HEK293 (cell line): ENCODE data around the gene CDC25C.

Source experiments
- CTCF ChIA-PET: fragments of 350-600 bp; formaldehyde crosslinking; extraction: SDS; loops from one replicate; lab custom pipeline; 2021; ENCODE audit warnings: antibody characterized with exemption; lab: Yijun Ruan, JAX
- POLR2A ChIA-PET: fragments of 300-600 bp; formaldehyde crosslinking; extraction: SDS; loops from one replicate; lab custom pipeline; 2020; ENCODE audit warnings: antibody characterized with exemption, inconsistent platforms; lab: Yijun Ruan, JAX
- H3K27ac ChIP-seq: fragments of 200-500 bp; sonication (Bioruptor generic); 2 replicates; pipeline ENCODE4 v1.5.1; 2014; ENCODE audit warnings: low read depth, low read length, control low read depth, inconsistent platforms; ENCODE audit errors: extremely low read depth
- H3K36me3 ChIP-seq, 2 experiments: fragments of 200-500 bp in 1 of 2; sonication (Bioruptor generic) in 1 of 2; 1 replicate in 1 of 2; 2 replicates in 1 of 2; pipeline ENCODE4 v1.5.1; 2014 to 2017; ENCODE audit warnings: inconsistent platforms in 2 of 2, low read length in 2 of 2; ENCODE audit not compliant: control insufficient read depth in 2 of 2, insufficient read depth in 1 of 2
- H3K4me1 ChIP-seq: fragments of 200-500 bp; sonication (Bioruptor generic); 2 replicates; pipeline ENCODE4 v1.5.1; 2014; ENCODE audit warnings: mild to moderate bottlenecking, low read length, inconsistent platforms; ENCODE audit not compliant: control insufficient read depth, insufficient read depth
- H3K4me3 ChIP-seq: 2 replicates; pipeline ENCODE4 v1.5.1; 2011; ENCODE audit warnings: low read depth, mild to moderate bottlenecking, control low read depth, low read length, moderate library complexity
- H3K9me3 ChIP-seq: fragments of 200-500 bp; sonication (Bioruptor generic); 2 replicates; pipeline ENCODE4 v1.5.1; 2014; ENCODE audit warnings: low read depth, low read length, inconsistent platforms; ENCODE audit not compliant: control insufficient read depth, insufficient read depth
- ELK4 ChIP-seq: IDR thresholded peaks from 2 replicates; pipeline ENCODE4 v1.6.1; 2011; ENCODE audit warnings: mild to moderate bottlenecking, low read depth, low read length, borderline replicate concordance
- GFI1B ChIP-seq: fragments of 450-650 bp; formaldehyde crosslinking; IDR thresholded peaks from 2 replicates; pipeline ENCODE4 v1.5.1; 2016; ENCODE audit warnings: missing biosample characterization, missing genetic modification characterization
- GLI4 ChIP-seq: fragments of 450-650 bp; formaldehyde crosslinking; IDR thresholded peaks from 2 replicates; pipeline ENCODE4 v1.5.1; 2016; ENCODE audit warnings: missing biosample characterization, missing genetic modification characterization
- GLIS2 ChIP-seq: fragments of 450-650 bp; formaldehyde crosslinking; IDR thresholded peaks from 2 replicates; pipeline ENCODE4 v1.5.1; 2016; ENCODE audit warnings: missing biosample characterization, missing genetic modification characterization
- KLF10 ChIP-seq: fragments of 450-650 bp; IDR thresholded peaks from 2 replicates; pipeline ENCODE4 v1.5.1; 2018; ENCODE audit warnings: missing biosample characterization, mild to moderate bottlenecking, missing genetic modification characterization
- OSR2 ChIP-seq: fragments of 450-650 bp; formaldehyde crosslinking; IDR thresholded peaks from 2 replicates; pipeline ENCODE4 v1.5.1; 2016; ENCODE audit warnings: missing biosample characterization, missing genetic modification characterization
- PRDM2 ChIP-seq: fragments of 450-650 bp; formaldehyde crosslinking; IDR thresholded peaks from 2 replicates; pipeline ENCODE4 v1.5.1; 2016; ENCODE audit warnings: missing biosample characterization, missing genetic modification characterization, borderline replicate concordance
- REPIN1 ChIP-seq: fragments of 450-650 bp; formaldehyde crosslinking; IDR thresholded peaks from 2 replicates; pipeline ENCODE4 v1.5.1; 2017; ENCODE audit warnings: missing biosample characterization, missing genetic modification characterization, low read depth
- SALL2 ChIP-seq: fragments of 450-650 bp; formaldehyde crosslinking; IDR thresholded peaks from 2 replicates; pipeline ENCODE4 v1.5.0; 2017; ENCODE audit warnings: missing biosample characterization, mild to moderate bottlenecking, missing genetic modification characterization, borderline replicate concordance
- SETDB1 ChIP-seq: IDR thresholded peaks from one replicate; pipeline ENCODE4 v1.6.1; 2017; ENCODE audit warnings: mild to moderate bottlenecking, low read length, moderate library complexity, mixed read lengths; ENCODE audit not compliant: insufficient read length
- WT1 ChIP-seq: fragments of 450-650 bp; formaldehyde crosslinking; IDR thresholded peaks from 2 replicates; pipeline ENCODE4 v1.5.1; 2016; ENCODE audit warnings: missing biosample characterization, missing genetic modification characterization
- ZFP3 ChIP-seq: fragments of 450-650 bp; formaldehyde crosslinking; IDR thresholded peaks from 2 replicates; pipeline ENCODE4 v1.5.1; 2016; ENCODE audit warnings: low read depth, missing biosample characterization, missing genetic modification characterization
- ZNF146 ChIP-seq: fragments of 450-650 bp; formaldehyde crosslinking; IDR thresholded peaks from 2 replicates; pipeline ENCODE4 v1.5.1; 2016; ENCODE audit warnings: missing biosample characterization, missing genetic modification characterization
- ZNF211 ChIP-seq: fragments of 450-650 bp; formaldehyde crosslinking; IDR thresholded peaks from 2 replicates; pipeline ENCODE4 v1.5.1; 2016; ENCODE audit warnings: low read depth, missing biosample characterization, missing genetic modification characterization
- ZNF221 ChIP-seq: fragments of 450-650 bp; formaldehyde crosslinking; IDR thresholded peaks from 2 replicates; pipeline ENCODE4 v1.5.1; 2017; ENCODE audit warnings: missing biosample characterization, missing genetic modification characterization, borderline replicate concordance
- ZNF292 ChIP-seq: fragments of 450-650 bp; formaldehyde crosslinking; IDR thresholded peaks from 2 replicates; pipeline ENCODE4 v1.5.1; 2016; ENCODE audit warnings: low read depth, missing biosample characterization, missing genetic modification characterization, borderline replicate concordance
- ZNF354C ChIP-seq: fragments of 450-650 bp; formaldehyde crosslinking; IDR thresholded peaks from 2 replicates; pipeline ENCODE4 v1.5.1; 2016; ENCODE audit warnings: missing biosample characterization, missing genetic modification characterization, low read depth, borderline replicate concordance
- ZNF426 ChIP-seq: fragments of 450-650 bp; formaldehyde crosslinking; IDR thresholded peaks from 2 replicates; pipeline ENCODE4 v1.5.1; 2017; ENCODE audit warnings: missing biosample characterization, missing genetic modification characterization, mild to moderate bottlenecking, inconsistent platforms, moderate library complexity
- ZNF501 ChIP-seq: fragments of 450-650 bp; formaldehyde crosslinking; IDR thresholded peaks from 2 replicates; pipeline ENCODE4 v1.5.1; 2016; ENCODE audit warnings: missing biosample characterization, missing genetic modification characterization
- ZNF530 ChIP-seq: fragments of 450-650 bp; formaldehyde crosslinking; IDR thresholded peaks from 2 replicates; pipeline ENCODE4 v1.5.1; 2016; ENCODE audit warnings: low read depth, missing biosample characterization, missing genetic modification characterization
- ZNF585B ChIP-seq: fragments of 450-650 bp; formaldehyde crosslinking; IDR thresholded peaks from 2 replicates; pipeline ENCODE4 v1.5.1; 2016; ENCODE audit warnings: missing biosample characterization, missing genetic modification characterization
- ZNF704 ChIP-seq: fragments of 450-650 bp; formaldehyde crosslinking; IDR thresholded peaks from 2 replicates; pipeline ENCODE4 v1.5.1; 2016; ENCODE audit warnings: missing biosample characterization, missing genetic modification characterization
- ZNF776 ChIP-seq: fragments of 450-650 bp; formaldehyde crosslinking; IDR thresholded peaks from 2 replicates; pipeline ENCODE4 v1.5.0; 2017; ENCODE audit warnings: missing biosample characterization, missing genetic modification characterization, borderline replicate concordance
- TF ChIP-seq, protein P1 (sequence below): fragments of 450-650 bp; formaldehyde crosslinking; IDR thresholded peaks from 2 replicates; pipeline ENCODE4 v1.5.1; 2016; ENCODE audit warnings: missing biosample characterization, missing genetic modification characterization
- TF ChIP-seq, protein P2 (sequence below): fragments of 450-650 bp; formaldehyde crosslinking; IDR thresholded peaks from 2 replicates; pipeline ENCODE4 v1.5.1; 2016; ENCODE audit warnings: missing biosample characterization, missing genetic modification characterization

The CDC25C gene

DNA sequence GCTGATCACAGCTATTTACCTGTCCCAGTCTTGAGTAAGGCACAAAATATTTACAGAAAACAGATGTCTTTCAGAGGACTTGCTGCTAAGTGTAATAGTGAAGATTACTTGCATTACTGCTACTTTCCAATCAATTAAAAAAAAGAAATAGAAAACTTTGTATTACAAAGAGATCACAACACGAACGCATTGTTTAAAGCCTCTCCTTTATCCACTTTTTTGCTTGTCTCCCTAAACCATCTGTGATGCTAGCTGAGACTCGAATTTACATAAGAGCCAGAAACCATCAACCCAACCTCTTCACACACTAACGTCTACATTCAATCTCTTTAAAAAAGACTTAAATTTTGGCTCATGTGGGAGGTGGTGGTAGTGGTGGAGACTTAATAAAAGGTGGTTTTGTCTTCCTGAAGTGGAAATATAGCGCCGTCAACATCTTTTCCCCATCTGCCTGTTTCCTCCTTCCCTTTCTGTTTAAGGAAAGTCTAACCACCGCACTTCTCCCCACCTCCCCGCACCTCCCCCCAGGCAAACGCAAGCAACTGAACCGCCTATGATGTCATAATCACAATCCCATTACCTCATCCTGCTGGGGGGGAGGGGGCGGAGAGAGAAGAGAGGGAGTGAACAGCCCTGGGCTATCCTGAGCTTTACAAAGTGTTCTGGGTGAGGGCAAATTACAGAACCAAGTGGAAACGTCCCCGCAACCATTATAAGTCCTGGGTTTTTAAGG, 5.5 kb upstream of the CDC25C start:
- peak overlapping the region; percentile 83 for H3K4me3 ChIP-seq
- H3K36me3 ChIP-seq = peaks cover 4 to 29% of the 10 kb centered on the region in 2 experiments
- H3K4me1 ChIP-seq = peaks cover 8% of the 10 kb centered on the region
- ChIA-PET POLR2A (interaction anchor here (0.6 to 3.7 kb wide), 12 partner anchors 9 to 206 kb away, joined by 3 to 114 read pairs (median 4); partner anchors contain the start of genes BRD8, CDC23, EGR1 and ETF1), CTCF (interaction anchor here (17.0 kb wide), 1 partner anchor 15 kb away, joined by 273 read pairs; the partner anchor contains the start of gene KDM3B)
- H3K27ac ChIP-seq = peak overlapping the region; percentile 98
- H3K9me3 ChIP-seq = no peaks in the 10 kb centered on the region
- TF ChIP-seq GFI1B (tag by site-specific recombination) (no peak), ZNF292 (tag by site-specific recombination) (no peak), OSR2 (0 out of 2 replicates have a peak, but pooled peaks have one; percentile 26), ZNF426 (tag by site-specific recombination) (no peak), WT1 (peak; percentile 76), ZNF530 (tag by site-specific recombination) (no peak), ZNF211 (tag by site-specific recombination) (no peak), ZNF704 (tag by site-specific recombination) (no peak), ZNF221 (tag by site-specific recombination) (no peak), SALL2 (tag by site-specific recombination) (no peak), ZNF146 (tag by site-specific recombination) (no peak), KLF10 (peak; percentile 68), GLIS2 (peak; percentile 50; the same call in 1 of the 2 replicates), PRDM2 (no peak), SETDB1 (no peak), ZNF776 (tag by site-specific recombination) (no peak), ELK4 (no peak), ZNF354C (no peak), ZNF585B (tag by site-specific recombination) (no peak), REPIN1 (tag by site-specific recombination) (no peak), ZNF501 (tag by site-specific recombination) (no peak), ZFP3 (tag by site-specific recombination) (no peak), GLI4 (tag by site-specific recombination) (no peak)
- TF ChIP-seq, protein P1, sequence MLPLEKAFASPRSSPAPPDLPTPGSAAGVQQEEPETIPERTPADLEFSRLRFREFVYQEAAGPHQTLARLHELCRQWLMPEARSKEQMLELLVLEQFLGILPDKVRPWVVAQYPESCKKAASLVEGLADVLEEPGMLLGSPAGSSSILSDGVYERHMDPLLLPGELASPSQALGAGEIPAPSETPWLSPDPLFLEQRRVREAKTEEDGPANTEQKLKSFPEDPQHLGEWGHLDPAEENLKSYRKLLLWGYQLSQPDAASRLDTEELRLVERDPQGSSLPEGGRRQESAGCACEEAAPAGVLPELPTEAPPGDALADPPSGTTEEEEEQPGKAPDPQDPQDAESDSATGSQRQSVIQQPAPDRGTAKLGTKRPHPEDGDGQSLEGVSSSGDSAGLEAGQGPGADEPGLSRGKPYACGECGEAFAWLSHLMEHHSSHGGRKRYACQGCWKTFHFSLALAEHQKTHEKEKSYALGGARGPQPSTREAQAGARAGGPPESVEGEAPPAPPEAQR (tag by site-specific recombination) = 0 out of 2 replicates have a peak, but pooled peaks have one; percentile 69
- TF ChIP-seq, protein P2, sequence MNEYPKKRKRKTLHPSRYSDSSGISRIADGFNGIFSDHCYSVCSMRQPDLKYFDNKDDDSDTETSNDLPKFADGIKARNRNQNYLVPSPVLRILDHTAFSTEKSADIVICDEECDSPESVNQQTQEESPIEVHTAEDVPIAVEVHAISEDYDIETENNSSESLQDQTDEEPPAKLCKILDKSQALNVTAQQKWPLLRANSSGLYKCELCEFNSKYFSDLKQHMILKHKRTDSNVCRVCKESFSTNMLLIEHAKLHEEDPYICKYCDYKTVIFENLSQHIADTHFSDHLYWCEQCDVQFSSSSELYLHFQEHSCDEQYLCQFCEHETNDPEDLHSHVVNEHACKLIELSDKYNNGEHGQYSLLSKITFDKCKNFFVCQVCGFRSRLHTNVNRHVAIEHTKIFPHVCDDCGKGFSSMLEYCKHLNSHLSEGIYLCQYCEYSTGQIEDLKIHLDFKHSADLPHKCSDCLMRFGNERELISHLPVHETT (tag by site-specific recombination) = peak; percentile 66; the same call in 1 of the 2 replicates
